ENCODE results near the gene UBE2F. TPM values are rescaled to one million over a fixed set of nuclear protein-coding genes. Genes with fewer than 3 reads are reported as not detected.
"Not testable (repeated sequence)": the region's sequence is repeated elsewhere in the genome, so short reads cannot be mapped to it uniquely, and the experiment has no call there.

Gene UBE2F
- total RNA-seq, 1 experiment from 2014 or later, result 109 TPM

DNA sequence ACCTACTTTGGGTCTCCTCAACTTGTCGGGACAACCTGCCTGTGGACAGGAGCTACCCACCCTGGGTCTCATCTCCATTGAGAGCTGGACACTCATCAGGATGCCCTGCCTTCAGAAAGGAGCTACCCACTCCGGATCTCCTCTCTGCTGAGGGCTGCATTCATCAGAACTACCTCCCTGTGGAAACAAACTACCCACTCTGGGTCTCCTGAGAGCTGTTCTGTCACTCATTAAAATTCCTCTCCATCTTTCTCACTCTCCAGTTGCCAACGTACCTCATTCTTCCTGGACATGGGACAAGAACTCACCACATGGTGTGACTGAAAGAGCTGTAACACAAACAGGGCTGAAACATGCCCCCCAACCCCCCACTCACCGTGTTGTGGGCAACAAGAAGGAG, 22.5 kb upstream of the UBE2F start:
- DNase-seq (ENCODE audit: low read depth), result no peak

DNA sequence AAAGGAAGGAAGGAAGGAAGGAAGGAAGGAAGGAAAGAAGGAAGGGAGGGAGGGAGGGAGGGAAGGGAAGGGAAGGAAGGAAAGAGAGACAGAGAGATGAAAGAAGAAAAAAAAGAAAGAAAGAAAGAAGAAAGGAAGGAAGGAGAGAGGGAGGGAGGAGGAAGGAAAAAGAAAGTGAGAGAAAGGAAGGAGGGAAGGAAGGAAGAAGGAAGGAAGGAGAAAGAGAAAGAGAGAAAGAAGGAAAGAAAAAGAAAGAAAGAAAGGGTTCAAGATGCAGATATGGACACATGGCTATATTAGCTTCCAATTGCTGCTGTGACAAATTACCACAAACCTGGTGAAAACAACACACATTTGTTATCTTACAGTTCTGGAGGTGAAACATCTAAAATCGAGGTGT, 20.4 kb upstream of the UBE2F start:
- DNase-seq (ENCODE audit: low read depth), result no peak

DNA sequence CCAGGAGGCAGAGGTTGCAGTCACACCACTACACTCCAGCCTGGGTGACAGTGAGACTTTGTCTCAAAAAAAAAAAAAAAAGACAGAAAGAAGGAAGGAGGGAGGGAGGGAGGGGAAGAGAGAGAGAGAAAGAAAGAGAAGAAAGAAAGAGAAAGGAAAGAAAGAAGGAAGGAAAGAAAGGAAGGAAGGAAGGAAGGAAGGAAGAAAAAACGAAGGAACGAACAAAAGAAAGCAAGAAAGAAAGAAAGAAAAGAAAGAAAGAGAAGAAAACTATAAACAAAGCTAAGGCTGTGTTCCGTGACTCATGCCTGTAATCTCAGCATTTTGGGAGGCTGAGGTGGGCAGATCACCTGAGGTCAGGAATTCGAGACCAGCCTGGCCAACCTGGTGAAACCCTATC, 15.5 kb upstream of the UBE2F start:
- DNase-seq (ENCODE audit: low read depth), result not testable (repeated sequence)

DNA sequence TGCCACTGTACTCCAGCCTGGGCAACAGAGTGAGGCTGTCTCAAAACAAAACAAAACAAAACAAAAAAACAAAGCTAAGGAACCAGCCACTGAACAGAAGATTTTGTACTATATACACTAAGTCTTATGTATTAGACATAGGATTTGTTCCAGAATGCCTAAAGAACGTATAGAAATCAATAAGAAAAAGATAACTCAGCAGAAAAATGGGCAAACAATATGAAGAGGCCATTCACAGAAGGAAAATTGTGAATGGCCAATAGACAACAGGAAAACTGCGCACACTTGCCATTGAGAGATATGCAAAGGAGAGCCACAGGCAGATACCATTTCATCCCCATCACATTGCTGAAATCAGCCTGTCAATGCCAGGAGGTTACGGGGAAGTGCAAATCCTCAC, 14.9 kb upstream of the UBE2F start:
- DNase-seq (ENCODE audit: low read depth), result no peak

DNA sequence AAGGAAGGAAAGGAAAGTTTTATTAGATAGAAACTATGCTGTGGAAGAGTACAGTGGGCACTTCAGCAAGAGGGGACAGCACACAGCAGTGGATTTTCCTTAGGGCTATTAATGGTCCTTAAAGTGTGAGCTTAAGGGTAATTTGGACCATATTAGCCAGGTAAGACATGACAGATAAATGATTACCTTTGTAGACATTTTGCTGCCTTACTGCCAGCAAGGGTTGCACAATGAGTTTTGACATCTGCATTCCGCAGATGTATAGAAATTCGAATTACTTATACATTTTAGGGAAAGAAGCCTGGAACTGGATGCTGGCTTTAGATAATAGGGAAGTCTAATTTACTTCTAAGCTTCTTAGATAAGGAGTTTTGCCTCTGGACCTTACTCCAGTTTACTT, 14.0 kb upstream of the UBE2F start:
- DNase-seq (ENCODE audit: low read depth), result no peak

DNA sequence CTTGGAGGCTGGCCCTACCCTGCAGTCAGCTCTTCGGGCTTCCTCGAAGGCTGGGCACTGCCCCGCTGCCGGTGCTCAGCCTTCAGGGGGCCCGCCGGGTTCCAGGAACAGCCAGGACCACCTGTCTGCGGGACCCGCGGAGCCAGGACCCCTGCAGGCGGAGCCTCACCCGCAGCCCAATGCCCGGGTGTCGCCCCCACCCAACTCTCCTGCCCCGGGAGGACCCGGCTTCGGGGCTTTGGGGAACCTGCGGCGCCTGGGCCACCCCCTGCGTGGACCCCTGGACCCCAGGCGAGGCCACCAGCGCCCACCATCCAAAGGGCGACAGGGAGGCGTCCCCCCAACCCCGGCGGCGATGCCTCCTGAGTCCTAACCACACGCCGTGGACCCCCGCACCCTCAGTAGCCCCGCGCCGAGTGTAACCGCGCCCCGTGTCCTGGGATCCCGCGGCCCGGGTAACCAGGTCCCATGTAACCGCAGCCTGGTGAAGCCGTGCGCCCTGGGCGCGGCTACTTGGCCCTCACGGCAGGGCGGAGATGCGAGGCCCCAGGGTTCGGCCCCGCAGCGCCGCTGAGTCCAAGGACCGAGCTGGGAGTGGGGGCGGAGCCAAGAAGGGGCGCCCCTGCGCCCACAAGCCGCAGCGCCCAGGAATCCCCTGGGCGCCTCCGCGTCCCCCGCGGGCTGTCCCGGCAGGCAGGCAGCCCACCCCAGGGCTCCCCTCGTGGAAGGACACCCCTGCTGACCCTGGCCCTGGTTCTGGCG, 11.0 kb upstream of the UBE2F start:
- DNase-seq (ENCODE audit: low read depth), result no peak

DNA sequence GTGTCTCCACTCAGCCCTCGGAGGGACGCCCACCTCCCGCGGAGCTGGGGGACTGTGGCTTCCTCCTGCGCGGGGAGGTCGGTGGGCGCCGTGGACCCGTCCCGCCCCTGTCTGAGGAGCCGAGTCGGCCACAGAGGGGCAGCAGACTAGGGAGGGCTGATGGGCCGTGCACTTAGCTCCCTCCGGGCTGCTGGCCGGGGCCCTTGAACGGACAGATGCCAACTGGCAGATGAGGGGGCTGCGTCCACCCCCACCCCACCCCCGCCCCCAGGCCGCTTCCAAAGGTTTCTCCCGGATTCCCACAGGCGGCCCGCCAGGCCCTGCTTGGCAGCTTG, 10.4 kb upstream of the UBE2F start:
- no peak for DNase-seq (ENCODE audit: low read depth)

DNA sequence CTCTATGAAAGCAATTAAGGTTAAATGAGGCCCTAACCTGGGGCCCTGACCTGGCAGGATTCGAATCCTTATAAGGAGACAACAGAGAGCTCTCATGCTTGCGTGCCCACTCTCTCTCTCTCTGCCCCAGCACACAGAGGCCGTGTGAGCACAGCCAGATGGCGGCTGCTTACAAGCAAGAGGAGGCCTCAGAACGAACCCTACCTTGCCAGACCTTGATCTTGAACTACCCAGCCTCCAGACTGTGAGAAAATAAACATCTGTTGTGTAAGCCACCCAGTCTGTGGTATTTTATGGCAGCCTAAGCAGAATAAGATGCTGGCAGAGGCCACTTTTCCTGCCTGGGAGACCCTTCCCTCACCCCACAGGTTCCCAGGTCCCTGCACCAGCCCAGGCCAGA, 5.2 kb upstream of the UBE2F start:
- no peak for DNase-seq (ENCODE audit: low read depth)

GRCh38 chr2:237962432-237963084, 4.3 kb upstream of the UBE2F start:
- DNase-seq (ENCODE audit: low read depth), result no peak

GRCh38 chr2:237963490-237963991, 3.3 kb upstream of the UBE2F start:
- DNase-seq (ENCODE audit: low read depth), result not testable (repeated sequence)

DNA sequence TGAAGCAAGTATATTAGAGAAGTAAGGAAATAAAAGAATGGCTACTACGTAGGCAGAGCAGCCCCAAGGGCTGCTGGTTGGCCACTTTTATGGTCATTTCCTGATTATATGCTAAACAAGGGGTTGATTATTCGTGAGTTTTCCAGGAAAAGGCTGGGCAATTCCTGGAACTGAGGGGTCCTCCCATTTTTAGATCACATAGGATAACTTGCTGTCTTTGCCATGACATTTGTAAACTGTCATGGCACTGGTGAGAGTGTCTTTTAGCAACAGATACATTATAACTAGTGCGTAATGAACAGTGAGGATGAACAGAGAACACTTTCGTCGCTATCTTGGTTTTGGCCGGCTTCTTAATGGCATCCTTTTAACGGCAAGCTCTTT, 2.6 kb upstream of the UBE2F start:
- no peak for DNase-seq (ENCODE audit: low read depth)

DNA sequence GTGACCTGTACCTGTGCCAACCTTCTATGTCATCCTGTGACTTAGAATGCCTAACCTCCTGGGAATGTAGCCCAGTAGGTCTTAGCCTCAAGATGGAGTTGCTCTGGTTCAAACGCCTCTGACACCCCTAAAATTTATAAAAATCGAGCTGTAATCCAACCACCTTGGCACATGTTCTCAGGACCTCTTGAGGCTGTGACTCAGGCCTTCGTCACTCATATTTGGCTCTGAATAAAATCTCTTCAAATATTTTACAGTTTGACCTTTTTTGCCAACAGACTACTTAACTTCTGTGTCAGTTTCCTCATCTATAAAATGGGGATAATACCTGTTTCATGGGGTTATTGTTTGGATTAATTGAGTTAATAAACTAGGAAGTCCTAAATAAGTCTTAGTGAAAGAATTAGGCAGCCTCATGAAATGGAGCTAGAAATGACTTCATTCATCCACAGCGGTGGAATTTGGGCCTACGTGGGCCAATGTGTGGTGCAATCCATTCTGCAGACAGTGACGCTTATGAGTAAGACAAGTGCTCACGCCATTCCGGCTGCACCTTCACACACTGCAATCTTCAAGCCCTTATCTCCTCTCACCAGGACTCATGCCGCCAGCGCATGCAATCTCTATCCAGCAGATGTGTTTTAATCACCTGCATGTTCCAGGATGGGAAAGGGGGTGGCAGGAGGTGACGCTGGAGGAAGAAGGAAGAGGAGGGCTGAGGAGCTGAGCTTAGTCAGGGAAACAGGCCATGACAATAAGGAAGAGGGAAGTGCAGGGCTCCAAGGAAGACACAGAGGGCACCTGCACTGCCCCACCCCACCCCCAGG, 2.0 kb upstream of the UBE2F start:
- peak; percentile 19 for DNase-seq (ENCODE audit: low read depth)

- not testable (repeated sequence) for DNase-seq (ENCODE audit: low read depth)
These were observed 970 bp upstream of the UBE2F start for GRCh38 chr2:237965844-237966243.

GRCh38 chr2:237966250-237966564, 607 bp upstream of the UBE2F start:
- DNase-seq (ENCODE audit: low read depth), result no peak

DNA sequence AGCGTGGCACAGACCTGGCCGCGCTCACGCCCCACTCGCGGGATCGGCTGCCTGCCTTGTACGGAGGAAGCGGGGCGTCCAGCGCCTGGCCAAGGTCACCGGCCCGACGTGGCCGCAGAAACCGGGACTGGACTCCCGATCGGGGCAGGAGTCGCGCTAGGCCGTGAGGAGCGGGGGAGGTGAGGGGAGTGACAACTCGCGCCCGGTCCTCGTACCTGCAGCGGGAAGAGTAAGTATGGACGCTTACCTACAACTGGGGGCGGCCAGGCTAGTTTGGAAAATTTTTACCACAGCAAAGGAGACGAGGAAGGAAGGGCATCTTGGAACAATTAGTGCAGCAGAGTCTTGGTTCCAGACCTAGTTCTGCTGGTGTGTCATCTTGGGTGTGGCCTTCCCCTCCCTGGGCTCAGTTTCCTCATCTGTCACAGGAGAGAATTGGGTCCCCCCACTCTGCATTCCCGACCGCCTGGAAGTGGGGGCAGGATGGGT, 693 bp downstream of the UBE2F start:
- DNase-seq (ENCODE audit: low read depth), result peak; percentile 17

GRCh38 chr2:237968048-237968862, 1.4 kb downstream of the UBE2F start:
- DNase-seq (ENCODE audit: low read depth), result peak; percentile 28

GRCh38 chr2:237971661-237972060, 4.8 kb downstream of the UBE2F start:
- DNase-seq (ENCODE audit: low read depth), result no peak

- DNase-seq (ENCODE audit: low read depth), result no peak
These were observed 5.4 kb downstream of the UBE2F start for GRCh38 chr2:237972211-237972610.

- DNase-seq (ENCODE audit: low read depth), result no peak
These were observed 6.1 kb downstream of the UBE2F start for GRCh38 chr2:237972936-237973335.

- no peak for DNase-seq (ENCODE audit: low read depth)
These were observed 10.6 kb downstream of the UBE2F start for GRCh38 chr2:237977380-237977779.

- DNase-seq (ENCODE audit: low read depth), result peak; percentile 73
These were observed 11.4 kb downstream of the UBE2F start for GRCh38 chr2:237978058-237978712.

All from RPMI7951 (cell line).